ENCODE results near the gene RNF215.

DNA sequence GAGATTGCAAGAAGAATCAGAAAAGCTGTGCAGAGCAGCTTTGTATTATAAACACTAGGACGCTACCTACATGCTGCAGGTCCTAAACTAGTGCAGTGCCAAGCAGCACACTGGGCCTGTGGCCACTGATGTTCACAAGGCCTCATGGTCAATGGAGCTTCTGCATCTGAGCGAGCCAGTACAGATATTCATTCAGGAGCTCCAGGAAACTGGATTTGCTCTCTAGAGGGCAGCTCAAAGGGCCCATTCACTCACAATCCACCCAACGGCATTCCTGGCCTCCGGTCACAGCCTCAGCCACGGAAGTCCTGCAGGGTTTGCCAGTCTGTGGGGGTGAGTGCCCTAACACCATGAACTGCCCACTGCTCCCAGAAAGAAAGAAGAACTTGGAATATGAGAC is 54.7 kb downstream of the RNF215 start:
- no peak for TF ChIP-seq SUZ12 (IDR thresholded peaks at IDR 0.05)
- no peak for TF ChIP-seq BHLHE40 (IDR thresholded peaks at IDR 0.05; ENCODE audit: borderline replicate concordance)
- TF ChIP-seq FOXK2 (IDR thresholded peaks at IDR 0.05): no peak
- no peak for TF ChIP-seq ARNT (IDR thresholded peaks at IDR 0.05)
- TF ChIP-seq ELF4 (IDR thresholded peaks at IDR 0.05): no peak
- TF ChIP-seq FOXM1 (IDR thresholded peaks at IDR 0.05; ENCODE audit: borderline replicate concordance): no peak
- no peak for TF ChIP-seq LEF1 (IDR thresholded peaks at IDR 0.05; ENCODE audit: borderline replicate concordance)
- no peak for TF ChIP-seq SP1 (IDR thresholded peaks at IDR 0.05)
- no peak for TF ChIP-seq ZNF384 (IDR thresholded peaks at IDR 0.05)
- TF ChIP-seq CTBP1 (IDR thresholded peaks at IDR 0.05; ENCODE audit: borderline replicate concordance): no peak
- TF ChIP-seq FOXA1 (IDR thresholded peaks at IDR 0.05): no peak

All from HEK293T (cell line).